NCI-H526 treated with DMSO at 0.1 percent for 48 hours (cell line): ENCODE results near the gene DYNLRB1.

Experiments used
- DNase-seq: peaks from one replicate; lab custom pipeline; 2025; lab: John Stamatoyannopoulos, UW

Gene DYNLRB1

GRCh38 chr20:34579191-34579978 is 63.2 kb downstream of the DYNLRB1 start:
- DNase-seq = no peak

- no peak for DNase-seq
Observed at GRCh38 chr20:34579979-34580940, 64.0 kb downstream of the DYNLRB1 start.

- DNase-seq = no peak
Observed at GRCh38 chr20:34581341-34582184, 65.3 kb downstream of the DYNLRB1 start.

- DNase-seq = no peak
Observed at GRCh38 chr20:34582221-34582620, 66.0 kb downstream of the DYNLRB1 start.

GRCh38 chr20:34582911-34583310 is 66.7 kb downstream of the DYNLRB1 start:
- DNase-seq = no peak

GRCh38 chr20:34583544-34583943 is 67.3 kb downstream of the DYNLRB1 start:
- no peak for DNase-seq

- DNase-seq = no peak
Observed at GRCh38 chr20:34585019-34585418, 68.8 kb downstream of the DYNLRB1 start.

GRCh38 chr20:34586488-34587163 is 70.4 kb downstream of the DYNLRB1 start:
- no peak for DNase-seq
